Gastroesophageal sphincter (tissue), 4 donors: Measurements from ENCODE around the gene SLC66A3. TPM values are rescaled to one million over a fixed set of nuclear protein-coding genes. Genes with fewer than 3 reads are reported as not detected.
A peak's percentile ranks its signal among the peaks of the same experiment; 100 is the strongest.

Experiments used
- ATAC-seq: fragments of 150-250 bp; one replicate; pipeline ENCODE4 v1.9.1; 2016; ENCODE audit warnings: mild to moderate bottlenecking, moderate library complexity
- H3K27ac ChIP-seq, 4 donors: fragments of 200-600 bp; sonication (generic) in 3 of 4; 1 replicate in 3 of 4; 2 replicates in 1 of 4; pipeline ENCODE4 v1.5.1; 2016 to 2019
- H3K27me3 ChIP-seq: fragments of 200-600 bp; sonication (generic); one replicate; pipeline ENCODE4 v1.5.1; 2019
- H3K36me3 ChIP-seq, 2 donors: fragments of 200-600 bp; sonication (generic); one replicate each; pipeline ENCODE4 v1.5.1; 2019; ENCODE audit warnings: control low read depth in 1 of 2
- H3K4me1 ChIP-seq, 3 donors: fragments of 200-600 bp; sonication (generic); 1 replicate in 2 of 3; 2 replicates in 1 of 3; pipeline ENCODE4 v1.5.1; 2016 to 2019; ENCODE audit warnings: control low read depth in 2 of 3
- H3K4me3 ChIP-seq, 2 donors: fragments of 200-600 bp; sonication (generic); one replicate each; pipeline ENCODE4 v1.5.1; 2019; ENCODE audit warnings: mild to moderate bottlenecking in 1 of 2, moderate library complexity in 1 of 2
- H3K9me3 ChIP-seq, 3 donors: fragments of 200-600 bp; sonication (generic); one replicate each; pipeline ENCODE4 v1.5.1; 2017 to 2019; ENCODE audit warnings: control low read depth in 2 of 3
- EP300 ChIP-seq: sonication (generic); formaldehyde crosslinking; IDR thresholded peaks from one replicate; pipeline ENCODE4 v1.6.1; 2017; ENCODE audit warnings: antibody characterized with exemption, mild to moderate bottlenecking
- POLR2A ChIP-seq, 2 donors: fragments of 450-650 bp; IDR thresholded peaks; one replicate each; pipeline ENCODE4 v1.6.1; 2017; ENCODE audit warnings: antibody characterized with exemption in 2 of 2, mild to moderate bottlenecking in 2 of 2, moderate library complexity in 1 of 2
- POLR2AphosphoS5 ChIP-seq: sonication (generic); formaldehyde crosslinking; IDR thresholded peaks from one replicate; pipeline ENCODE4 v1.6.1; 2017; ENCODE audit warnings: antibody characterized with exemption
- WGBS, 2 donors: methylation state at CpG; one replicate each; pipeline ENCODE4 v1.1.5; 2018; ENCODE audit warnings: low coverage in 1 of 2; 5-methylcytosine and 5-hydroxymethylcytosine counted together
- total RNA-seq, 4 donors: library from RNA; depleted of rRNA; stranded (reverse); fragments of >200 nt; gene quantifications; one replicate each; pipeline ENCODE4 v1.1.0, GENCODE V29; 2016
- TF ChIP-seq, protein P1 (sequence below), 4 experiments: fragments of 200-600 bp in 2 of 4; fragments of 450-650 bp in 2 of 4; sonication (generic) in 1 of 4; IDR thresholded peaks; one replicate each; pipeline ENCODE4 v1.5.1; 2017 to 2019; ENCODE audit warnings: antibody characterized with exemption in 4 of 4, mild to moderate bottlenecking in 2 of 4, moderate library complexity in 2 of 4

The SLC66A3 gene
- total RNA-seq = 10 to 100 TPM; 28.1 to 49.8 (median 41.5) TPM

DNA sequence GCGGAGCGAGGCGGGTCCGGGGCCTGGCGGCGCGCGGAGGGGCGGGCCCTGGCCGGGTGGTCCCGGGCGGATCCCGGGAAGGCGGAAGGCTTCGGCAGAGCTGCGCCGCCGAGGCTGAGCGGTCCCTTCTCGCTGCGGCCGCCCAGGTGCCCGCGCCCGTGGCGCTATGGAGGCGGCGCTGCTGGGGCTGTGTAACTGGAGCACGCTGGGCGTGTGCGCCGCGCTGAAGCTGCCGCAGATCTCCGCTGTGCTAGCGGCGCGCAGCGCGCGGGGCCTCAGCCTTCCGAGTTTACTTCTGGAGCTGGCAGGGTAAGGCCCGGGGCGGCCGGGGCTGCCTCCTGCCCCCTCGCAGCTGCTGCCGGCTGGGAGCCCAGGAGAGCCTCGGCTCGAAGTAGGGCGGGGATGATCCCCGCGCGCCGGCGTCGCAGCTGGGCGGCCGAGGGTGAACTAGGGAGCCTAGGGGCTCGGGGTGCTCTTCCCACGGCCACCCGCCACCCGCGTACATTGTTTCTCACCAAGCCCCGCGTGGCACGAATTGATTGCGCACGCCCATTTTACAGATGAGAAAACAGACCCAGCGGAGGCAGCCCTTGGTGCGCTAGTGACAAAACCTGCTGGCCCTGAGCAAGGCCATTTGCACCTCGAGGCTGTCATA, at the start of gene SLC66A3:
Gene SLC66A3 (plus strand): TSS at position 87 of the 655 bp plus-strand sequence. CDS start 80 bp downstream, at position 167.
- ATAC-seq = peak; percentile 90
- Histone ChIP-seq H3K27me3 (no peaks in the 10 kb centered on the region), H3K9me3 (no peaks in the 10 kb centered on the region), H3K4me1 (peaks cover 0 to 31% (median 5%) of the 10 kb centered on the region in 3 donors), H3K36me3 (peaks cover 0 to 8% of the 10 kb centered on the region in 2 donors), H3K27ac (peak within 1 kb of the TSS; percentile 91 to 96 (median 93)), H3K4me3 (peak within 1 kb of the TSS; percentile 84 to 85)
- WGBS, 2 donors = 8% methylated on average over 4 of the region's 71 CpGs; no CpG with 5 or more reads in 1 of the 2 donors
- peak; percentile 86 for TF ChIP-seq POLR2A (IDR thresholded peaks at IDR 0.05)
- TF ChIP-seq, protein P1, sequence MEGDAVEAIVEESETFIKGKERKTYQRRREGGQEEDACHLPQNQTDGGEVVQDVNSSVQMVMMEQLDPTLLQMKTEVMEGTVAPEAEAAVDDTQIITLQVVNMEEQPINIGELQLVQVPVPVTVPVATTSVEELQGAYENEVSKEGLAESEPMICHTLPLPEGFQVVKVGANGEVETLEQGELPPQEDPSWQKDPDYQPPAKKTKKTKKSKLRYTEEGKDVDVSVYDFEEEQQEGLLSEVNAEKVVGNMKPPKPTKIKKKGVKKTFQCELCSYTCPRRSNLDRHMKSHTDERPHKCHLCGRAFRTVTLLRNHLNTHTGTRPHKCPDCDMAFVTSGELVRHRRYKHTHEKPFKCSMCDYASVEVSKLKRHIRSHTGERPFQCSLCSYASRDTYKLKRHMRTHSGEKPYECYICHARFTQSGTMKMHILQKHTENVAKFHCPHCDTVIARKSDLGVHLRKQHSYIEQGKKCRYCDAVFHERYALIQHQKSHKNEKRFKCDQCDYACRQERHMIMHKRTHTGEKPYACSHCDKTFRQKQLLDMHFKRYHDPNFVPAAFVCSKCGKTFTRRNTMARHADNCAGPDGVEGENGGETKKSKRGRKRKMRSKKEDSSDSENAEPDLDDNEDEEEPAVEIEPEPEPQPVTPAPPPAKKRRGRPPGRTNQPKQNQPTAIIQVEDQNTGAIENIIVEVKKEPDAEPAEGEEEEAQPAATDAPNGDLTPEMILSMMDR (IDR thresholded peaks at IDR 0.05) = peak in 2 of 4 experiments; percentile 30 to 40
- TF ChIP-seq POLR2AphosphoS5 = peak; percentile 60
- no peak for TF ChIP-seq EP300

- no peak overlapping the region for H3K27ac ChIP-seq
- no peaks in the 10 kb centered on the region for H3K36me3 ChIP-seq
- H3K4me3 ChIP-seq = no peak overlapping the region
- H3K4me1 ChIP-seq = no peaks in the 10 kb centered on the region
- WGBS, 2 donors = 80 to 97% methylated on average over 1 to 2 of the region's 2 CpGs
- H3K27me3 ChIP-seq = peaks cover 29% of the 10 kb centered on the region
- TF ChIP-seq POLR2A (IDR thresholded peaks at IDR 0.05) = no peak
- TF ChIP-seq, protein P1 (IDR thresholded peaks at IDR 0.05) = no peak
- no peak for TF ChIP-seq POLR2AphosphoS5
- no peak for TF ChIP-seq EP300
- ATAC-seq = no peak
- H3K9me3 ChIP-seq = no peaks in the 10 kb centered on the region
These were observed 46.3 kb upstream of the SLC66A3 start for GRCh38 chr2:11109002-11109401.

DNA sequence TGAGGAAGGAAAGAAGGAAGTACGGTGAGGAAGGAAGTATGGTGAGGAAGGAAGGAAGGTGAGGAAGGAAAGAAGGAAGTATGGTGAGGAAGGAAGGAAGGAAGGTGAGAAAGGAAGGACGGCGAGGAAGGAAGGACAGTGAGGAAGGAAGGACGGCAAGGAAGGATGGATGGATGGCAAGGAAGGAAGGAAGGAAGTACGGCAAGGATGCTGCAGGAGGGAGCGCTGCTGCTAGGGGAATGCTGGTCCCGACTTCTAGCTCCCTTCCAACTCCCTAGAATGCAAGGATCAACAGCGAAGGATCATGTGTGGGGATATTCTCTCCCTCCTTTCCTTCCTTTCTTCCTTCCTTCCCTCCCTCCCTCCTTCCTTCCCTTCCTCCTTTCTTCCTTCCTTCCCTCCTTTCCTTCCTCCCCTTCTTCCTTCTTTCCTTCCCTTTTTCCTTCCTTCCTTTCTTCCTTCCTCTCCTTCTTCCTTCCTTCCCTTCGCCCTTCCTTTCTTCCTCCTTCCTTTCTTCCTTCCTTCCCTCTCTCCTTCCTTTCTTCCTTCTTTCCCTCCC, 42.3 kb upstream of the SLC66A3 start:
- Histone ChIP-seq H3K36me3 (no peaks in the 10 kb centered on the region), H3K9me3 (no peaks in the 10 kb centered on the region), H3K27me3 (peaks cover 18% of the 10 kb centered on the region), H3K27ac (no peak overlapping the region), H3K4me3 (no peak overlapping the region), H3K4me1 (no peaks in the 10 kb centered on the region)
- 76 to 85% methylated on average over 8 of the region's 9 CpGs for WGBS, 2 donors
- no peak for TF ChIP-seq EP300
- TF ChIP-seq POLR2A (IDR thresholded peaks at IDR 0.05) = no peak
- no peak for TF ChIP-seq POLR2AphosphoS5
- TF ChIP-seq, protein P1 (IDR thresholded peaks at IDR 0.05) = no peak
- no peak for ATAC-seq

DNA sequence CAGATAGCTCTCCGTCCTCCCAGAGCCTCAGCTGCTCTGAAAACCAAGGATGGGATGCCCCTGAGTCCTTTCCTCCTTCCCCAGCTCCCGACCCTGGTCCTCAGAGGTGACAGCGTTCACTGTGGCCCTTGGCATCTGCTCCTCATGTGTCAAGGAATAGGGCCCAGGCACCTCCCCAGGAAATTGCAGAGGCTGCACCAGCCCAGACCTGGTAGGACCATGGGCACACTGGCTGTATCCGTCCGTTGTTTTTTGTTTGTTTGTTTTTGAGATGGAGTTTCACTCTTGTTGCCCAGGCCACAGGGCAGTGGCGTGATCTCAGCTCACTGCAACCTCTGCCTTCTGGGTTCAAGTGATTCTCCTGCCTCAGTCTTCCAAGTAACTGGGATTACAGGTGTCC, 37.5 kb upstream of the SLC66A3 start:
- peaks cover 2% of the 10 kb centered on the region for H3K27me3 ChIP-seq
- no peaks in the 10 kb centered on the region for H3K36me3 ChIP-seq
- no peak for ATAC-seq
- no peaks in the 10 kb centered on the region for H3K9me3 ChIP-seq
- H3K4me1 ChIP-seq = no peaks in the 10 kb centered on the region
- TF ChIP-seq, protein P1 (IDR thresholded peaks at IDR 0.05) = no peak
- TF ChIP-seq POLR2A (IDR thresholded peaks at IDR 0.05) (no peak), EP300 (no peak), POLR2AphosphoS5 (no peak)
- H3K4me3 ChIP-seq = no peak overlapping the region
- WGBS, 2 donors = 78 to 87% methylated on average over 3 of the region's 6 CpGs
- no peak overlapping the region for H3K27ac ChIP-seq

GRCh38 chr2:11118761-11119160, 36.5 kb upstream of the SLC66A3 start:
- no peak for ATAC-seq
- Histone ChIP-seq H3K9me3 (no peaks in the 10 kb centered on the region), H3K4me3 (no peak overlapping the region), H3K27me3 (peaks cover 12% of the 10 kb centered on the region), H3K4me1 (no peaks in the 10 kb centered on the region), H3K27ac (no peak overlapping the region), H3K36me3 (no peaks in the 10 kb centered on the region)
- WGBS, 2 donors = 44% methylated on average over 3 of the region's 3 CpGs; no CpG with 5 or more reads in 1 of the 2 donors
- no peak for TF ChIP-seq POLR2AphosphoS5
- TF ChIP-seq EP300 = no peak
- TF ChIP-seq, protein P1 (IDR thresholded peaks at IDR 0.05) = no peak
- no peak for TF ChIP-seq POLR2A (IDR thresholded peaks at IDR 0.05)
